VCaP (cell line): Measurements from ENCODE around the gene NRP2.
A peak's percentile ranks its signal among the peaks of the same experiment; 100 is the strongest.

ENCODE experiments used
- H3K27ac ChIP-seq: fragments of 450-650 bp; 2 replicates; pipeline ENCODE4 v1.5.1; 2017
- TF ChIP-seq, protein P1 (sequence below): fragments of 450-650 bp; conservative IDR thresholded peaks from 2 replicates; pipeline ENCODE4 v1.5.1; 2017; ENCODE audit warnings: mild to moderate bottlenecking, moderate library complexity

The NRP2 gene

DNA sequence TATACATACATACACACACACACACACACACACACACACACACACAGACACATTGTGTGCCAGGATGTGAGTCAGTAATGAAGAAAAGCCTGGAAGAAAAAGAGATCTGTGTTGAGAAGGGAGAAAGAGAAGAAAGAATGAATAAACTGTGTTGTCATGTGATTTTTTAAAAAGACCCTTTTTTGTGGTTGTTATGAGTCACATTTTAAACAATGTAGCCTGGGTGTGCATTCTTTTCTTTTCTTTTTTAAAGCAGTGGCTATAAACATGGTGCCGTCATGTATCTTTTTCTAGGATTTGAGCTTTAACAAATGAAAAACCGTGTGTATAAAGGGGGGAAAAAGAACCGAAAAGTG, 87.2 kb downstream of the NRP2 start:
- no peak overlapping the region for H3K27ac ChIP-seq
- TF ChIP-seq, protein P1, sequence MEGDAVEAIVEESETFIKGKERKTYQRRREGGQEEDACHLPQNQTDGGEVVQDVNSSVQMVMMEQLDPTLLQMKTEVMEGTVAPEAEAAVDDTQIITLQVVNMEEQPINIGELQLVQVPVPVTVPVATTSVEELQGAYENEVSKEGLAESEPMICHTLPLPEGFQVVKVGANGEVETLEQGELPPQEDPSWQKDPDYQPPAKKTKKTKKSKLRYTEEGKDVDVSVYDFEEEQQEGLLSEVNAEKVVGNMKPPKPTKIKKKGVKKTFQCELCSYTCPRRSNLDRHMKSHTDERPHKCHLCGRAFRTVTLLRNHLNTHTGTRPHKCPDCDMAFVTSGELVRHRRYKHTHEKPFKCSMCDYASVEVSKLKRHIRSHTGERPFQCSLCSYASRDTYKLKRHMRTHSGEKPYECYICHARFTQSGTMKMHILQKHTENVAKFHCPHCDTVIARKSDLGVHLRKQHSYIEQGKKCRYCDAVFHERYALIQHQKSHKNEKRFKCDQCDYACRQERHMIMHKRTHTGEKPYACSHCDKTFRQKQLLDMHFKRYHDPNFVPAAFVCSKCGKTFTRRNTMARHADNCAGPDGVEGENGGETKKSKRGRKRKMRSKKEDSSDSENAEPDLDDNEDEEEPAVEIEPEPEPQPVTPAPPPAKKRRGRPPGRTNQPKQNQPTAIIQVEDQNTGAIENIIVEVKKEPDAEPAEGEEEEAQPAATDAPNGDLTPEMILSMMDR = no peak

GRCh38 chr2:205769879-205770278, 87.6 kb downstream of the NRP2 start:
- TF ChIP-seq, protein P1 = no peak
- H3K27ac ChIP-seq = no peak overlapping the region

DNA sequence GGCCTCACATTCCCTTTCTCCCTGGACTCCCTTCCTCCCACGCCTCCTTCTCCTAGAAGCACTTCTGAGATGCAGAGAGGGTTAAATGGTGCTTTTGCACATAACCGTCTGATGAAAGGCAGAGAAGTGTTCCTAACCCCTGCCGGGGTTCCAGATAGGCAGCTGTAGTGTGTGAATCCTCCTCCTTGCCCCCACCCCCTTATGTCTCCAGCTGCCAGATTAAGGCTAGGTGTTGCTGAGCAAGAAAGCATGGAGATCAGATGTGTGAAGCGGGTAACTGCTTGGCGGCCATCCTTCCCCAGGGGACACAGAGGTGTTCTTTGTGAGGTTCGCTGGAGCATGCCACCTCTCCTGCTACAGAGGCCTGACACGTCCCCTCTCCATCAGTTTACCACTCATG, 88.3 kb downstream of the NRP2 start:
- H3K27ac ChIP-seq = peak overlapping the region; percentile 62; the same call in 1 of the 2 replicates
- TF ChIP-seq, protein P1 = no peak

- peak overlapping the region; percentile 62 for H3K27ac ChIP-seq
- TF ChIP-seq, protein P1 = no peak
Measured at GRCh38 chr2:205771031-205771430, 88.7 kb downstream of the NRP2 start.

- TF ChIP-seq, protein P1 = no peak
- peak overlapping the region; percentile 62 for H3K27ac ChIP-seq
Measured at GRCh38 chr2:205771666-205772065, 89.4 kb downstream of the NRP2 start.

- H3K27ac ChIP-seq = no peak overlapping the region
- TF ChIP-seq, protein P1 = no peak
Measured at GRCh38 chr2:205772983-205773382, 90.7 kb downstream of the NRP2 start.

DNA sequence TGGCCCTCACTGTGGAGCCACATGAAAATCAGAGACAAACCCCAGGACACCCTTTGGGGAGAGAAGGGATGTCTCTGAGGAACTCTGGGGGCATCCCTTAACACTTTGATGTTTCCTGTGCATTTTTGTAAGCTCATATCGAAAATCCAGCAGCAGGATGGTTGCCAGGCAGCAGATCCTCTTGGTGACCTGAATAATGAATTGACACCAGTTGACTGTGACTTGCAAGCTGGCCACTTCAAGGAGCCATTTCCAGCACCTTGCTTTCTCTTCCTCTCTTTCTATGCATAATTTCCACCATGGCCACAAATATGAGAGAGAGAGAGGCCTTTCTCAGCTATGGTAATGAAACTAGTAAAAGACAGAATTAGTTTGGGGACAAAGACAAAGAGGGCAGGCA, 91.7 kb downstream of the NRP2 start:
- TF ChIP-seq, protein P1 = no peak
- H3K27ac ChIP-seq = no peak overlapping the region
